ENCODE results near the gene MVP. TPM values are rescaled to one million over a fixed set of nuclear protein-coding genes. Genes with fewer than 3 reads are reported as not detected.
"Not testable (repeated sequence)": the region's sequence is repeated elsewhere in the genome, so short reads cannot be mapped to it uniquely, and the experiment has no call there.

Gene MVP
- total and polyA plus RNA-seq, 5 donors: 48.2 to 73.9 (median 61.6) TPM

GRCh38 chr16:29833219-29833618 lies 13.0 kb downstream of the MVP start:
- DNase-seq; intact Hi-C loops (cut with DNase I); H3K27me3 ChIP-seq (ENCODE audit: control insufficient read depth, insufficient read depth); H3K4me3 ChIP-seq (ENCODE audit: low read length); ATAC-seq; H3K4me1 ChIP-seq (ENCODE audit: control insufficient read depth, insufficient read depth, low read length); H3K27ac ChIP-seq (ENCODE audit: low read length); H3K9me3 ChIP-seq (ENCODE audit: control insufficient read depth, low read length): not testable (repeated sequence)
- WGBS: 96% methylated on average over 4 of the region's 4 CpGs

DNA sequence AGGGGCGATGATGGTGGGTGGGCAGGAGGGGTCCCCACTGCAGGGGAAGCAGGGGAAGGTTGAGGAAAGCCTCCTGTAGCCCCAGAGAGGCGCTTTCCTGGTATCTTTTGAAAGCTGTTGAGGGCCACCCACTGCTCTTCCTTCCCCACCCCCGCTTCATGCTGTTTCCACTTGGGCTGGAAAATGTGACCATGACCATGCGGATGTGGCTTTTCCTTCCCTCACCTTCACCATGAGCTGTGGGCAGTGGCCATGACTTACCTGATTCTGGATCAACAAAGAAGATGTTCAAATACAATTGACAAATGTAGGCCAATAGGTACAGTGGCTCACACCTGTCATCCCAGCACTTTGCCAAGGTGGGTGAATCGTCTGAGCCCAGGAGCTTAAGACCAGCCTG lies 13.8 kb downstream of the MVP start:
- no peaks in the 10 kb centered on the region for H3K9me3 ChIP-seq (ENCODE audit: control insufficient read depth, low read length)
- no peak for ATAC-seq
- 92% methylated on average over 5 of the region's 5 CpGs for WGBS

DNA sequence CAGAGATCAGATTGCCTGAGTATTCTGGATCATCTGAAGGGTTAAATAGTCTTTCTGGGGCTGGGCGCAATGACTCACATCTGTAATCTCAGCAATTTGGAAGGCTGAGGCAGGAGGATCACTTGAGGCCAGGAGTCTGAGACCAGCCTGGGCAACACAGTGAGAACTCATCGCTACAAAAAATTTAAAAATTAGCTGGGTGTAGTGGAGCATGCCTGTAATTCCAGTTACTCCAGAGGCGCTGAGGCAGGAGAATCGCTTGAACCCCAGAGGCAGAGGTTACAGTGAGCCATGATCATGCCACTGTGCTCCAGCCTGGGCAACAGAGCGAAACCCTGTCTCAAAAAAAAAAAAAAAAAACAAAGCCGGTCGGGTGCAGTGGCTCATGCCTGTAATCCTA lies 15.7 kb downstream of the MVP start:
- H3K27ac ChIP-seq (ENCODE audit: low read length): no peak overlapping the region
- H3K4me1 ChIP-seq (ENCODE audit: control insufficient read depth, insufficient read depth, low read length): no peaks in the 10 kb centered on the region
- H3K4me3 ChIP-seq (ENCODE audit: low read length): no peak overlapping the region
- 92% methylated on average over 7 of the region's 7 CpGs for WGBS
- intact Hi-C loops (cut with DNase I): no loop called here
- no peaks in the 10 kb centered on the region for H3K27me3 ChIP-seq (ENCODE audit: control insufficient read depth, insufficient read depth)
- H3K9me3 ChIP-seq (ENCODE audit: control insufficient read depth, low read length): no peaks in the 10 kb centered on the region
- no peak for ATAC-seq
- no peak for DNase-seq

More for the DNA sequence above, 13.8 kb downstream of the MVP start:
- Histone ChIP-seq H3K27me3 (ENCODE audit: control insufficient read depth, insufficient read depth) (no peaks in the 10 kb centered on the region), H3K4me3 (ENCODE audit: low read length) (no peak overlapping the region), H3K4me1 (ENCODE audit: control insufficient read depth, insufficient read depth, low read length) (no peaks in the 10 kb centered on the region), H3K27ac (ENCODE audit: low read length) (no peak overlapping the region)
- intact Hi-C loops (cut with DNase I): no loop called here
- DNase-seq: no peak

DNA sequence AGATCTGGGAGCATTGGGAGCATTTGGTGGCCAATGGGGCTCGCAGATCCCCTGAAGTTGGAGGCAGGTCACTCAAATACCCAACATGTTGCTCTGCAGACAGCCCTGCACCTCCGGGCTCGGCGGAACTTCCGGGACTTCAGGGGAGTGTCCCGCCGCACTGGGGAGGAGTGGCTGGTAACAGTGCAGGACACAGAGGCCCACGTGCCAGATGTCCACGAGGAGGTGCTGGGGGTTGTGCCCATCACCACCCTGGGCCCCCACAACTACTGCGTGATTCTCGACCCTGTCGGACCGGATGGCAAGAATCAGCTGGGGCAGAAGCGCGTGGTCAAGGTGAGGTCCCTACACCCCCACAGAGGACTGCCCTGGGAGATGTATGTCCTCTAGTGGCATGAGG lies 16.4 kb downstream of the MVP start:
- Histone ChIP-seq H3K9me3 (ENCODE audit: control insufficient read depth, low read length) (no peaks in the 10 kb centered on the region), H3K27ac (ENCODE audit: low read length) (no peak overlapping the region), H3K4me1 (ENCODE audit: control insufficient read depth, insufficient read depth, low read length) (no peaks in the 10 kb centered on the region), H3K27me3 (ENCODE audit: control insufficient read depth, insufficient read depth) (no peaks in the 10 kb centered on the region), H3K4me3 (ENCODE audit: low read length) (no peak overlapping the region)
- WGBS: 83% methylated on average over 15 of the region's 15 CpGs
- no peak for ATAC-seq
- DNase-seq: no peak
- intact Hi-C loops (cut with DNase I): no loop called here

- Histone ChIP-seq H3K27me3 (ENCODE audit: control insufficient read depth, insufficient read depth) (no peaks in the 10 kb centered on the region), H3K9me3 (ENCODE audit: control insufficient read depth, low read length) (no peaks in the 10 kb centered on the region), H3K4me3 (ENCODE audit: low read length) (no peak overlapping the region), H3K27ac (ENCODE audit: low read length) (no peak overlapping the region), H3K4me1 (ENCODE audit: control insufficient read depth, insufficient read depth, low read length) (no peaks in the 10 kb centered on the region)
- ATAC-seq: no peak
- intact Hi-C loops (cut with DNase I): no loop called here
- DNase-seq: no peak
- 92% methylated on average over 5 of the region's 5 CpGs for whole genome bisulfite sequencing
These were observed 17.6 kb downstream of the MVP start for GRCh38 chr16:29837841-29838240.

GRCh38 chr16:29839822-29840221 lies 19.6 kb downstream of the MVP start:
- intact Hi-C loops (cut with DNase I): no loop called here
- Histone ChIP-seq H3K27ac (ENCODE audit: low read length) (no peak overlapping the region), H3K9me3 (ENCODE audit: control insufficient read depth, low read length) (no peaks in the 10 kb centered on the region), H3K4me3 (ENCODE audit: low read length) (no peak overlapping the region), H3K4me1 (ENCODE audit: control insufficient read depth, insufficient read depth, low read length) (no peaks in the 10 kb centered on the region), H3K27me3 (ENCODE audit: control insufficient read depth, insufficient read depth) (no peaks in the 10 kb centered on the region)
- ATAC-seq (peak in 1 of 2 donors; percentile 27), DNase-seq (no peak)
- 69% methylated on average over 6 of the region's 6 CpGs for WGBS

- Histone ChIP-seq H3K4me1 (ENCODE audit: control insufficient read depth, insufficient read depth, low read length) (no peaks in the 10 kb centered on the region), H3K27ac (ENCODE audit: low read length) (no peak overlapping the region), H3K27me3 (ENCODE audit: control insufficient read depth, insufficient read depth) (no peaks in the 10 kb centered on the region), H3K9me3 (ENCODE audit: control insufficient read depth, low read length) (no peaks in the 10 kb centered on the region), H3K4me3 (ENCODE audit: low read length) (no peak overlapping the region)
- intact Hi-C loops (cut with DNase I): no loop called here
- ATAC-seq: no peak
- DNase-seq: no peak
- 77% methylated on average over 10 of the region's 10 CpGs for WGBS
These were observed 20.0 kb downstream of the MVP start for GRCh38 chr16:29840240-29840639.

DNA sequence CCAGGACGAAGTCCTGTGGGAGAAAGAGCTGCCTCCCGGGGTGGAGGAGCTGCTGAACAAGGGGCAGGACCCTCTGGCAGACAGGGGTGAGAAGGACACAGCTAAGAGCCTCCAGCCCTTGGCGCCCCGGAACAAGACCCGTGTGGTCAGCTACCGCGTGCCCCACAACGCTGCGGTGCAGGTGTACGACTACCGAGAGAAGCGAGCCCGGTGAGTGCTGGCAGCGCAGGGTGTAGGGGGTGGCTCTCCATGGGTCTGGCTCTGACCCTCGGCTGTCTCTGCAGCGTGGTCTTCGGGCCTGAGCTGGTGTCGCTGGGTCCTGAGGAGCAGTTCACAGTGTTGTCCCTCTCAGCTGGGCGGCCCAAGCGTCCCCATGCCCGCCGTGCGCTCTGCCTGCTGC lies 21.4 kb downstream of the MVP start:
- no peaks in the 10 kb centered on the region for H3K9me3 ChIP-seq (ENCODE audit: control insufficient read depth, low read length)
- intact Hi-C loops (cut with DNase I): no loop called here
- no peak for ATAC-seq
- no peaks in the 10 kb centered on the region for H3K4me1 ChIP-seq (ENCODE audit: control insufficient read depth, insufficient read depth, low read length)
- WGBS: 92% methylated on average over 23 of the region's 23 CpGs
- no peak overlapping the region for H3K27ac ChIP-seq (ENCODE audit: low read length)
- no peaks in the 10 kb centered on the region for H3K27me3 ChIP-seq (ENCODE audit: control insufficient read depth, insufficient read depth)
- H3K4me3 ChIP-seq (ENCODE audit: low read length): no peak overlapping the region
- no peak for DNase-seq

DNA sequence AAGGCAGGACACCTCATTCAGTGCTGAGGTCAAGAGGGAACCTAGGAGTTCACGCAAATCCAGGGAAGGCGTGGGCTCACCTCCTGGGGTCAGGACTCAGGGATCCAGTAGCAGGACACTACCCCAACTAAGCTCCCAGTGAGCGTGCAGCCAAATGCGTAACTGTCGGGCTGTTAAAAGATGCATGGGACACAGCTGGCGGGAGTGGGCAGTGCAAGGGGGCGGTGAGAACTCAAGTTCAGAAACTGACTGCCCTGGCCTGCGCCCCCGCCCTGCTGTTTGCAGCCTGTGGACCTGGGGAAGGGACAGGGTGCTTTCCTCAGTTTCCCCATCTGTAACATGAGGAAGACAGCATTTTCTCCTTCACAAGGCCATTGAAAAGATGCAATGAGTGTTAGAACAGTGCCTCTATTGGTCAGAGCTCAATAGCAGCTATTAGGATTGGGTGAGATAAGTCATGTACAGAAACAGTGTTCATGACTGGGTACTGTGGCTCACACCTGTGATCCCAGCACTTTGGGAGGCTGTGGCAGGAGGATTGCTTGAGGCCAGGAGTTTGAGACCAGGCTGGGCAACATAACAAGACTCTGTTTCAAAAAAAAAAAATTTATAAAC lies 22.6 kb downstream of the MVP start:
- 94% methylated on average over 9 of the region's 9 CpGs for WGBS
- H3K27ac ChIP-seq (ENCODE audit: low read length): no peak overlapping the region
- no peaks in the 10 kb centered on the region for H3K27me3 ChIP-seq (ENCODE audit: control insufficient read depth, insufficient read depth)
- no peak for ATAC-seq
- no peak for DNase-seq
- no peaks in the 10 kb centered on the region for H3K9me3 ChIP-seq (ENCODE audit: control insufficient read depth, low read length)
- H3K4me1 ChIP-seq (ENCODE audit: control insufficient read depth, insufficient read depth, low read length): no peaks in the 10 kb centered on the region
- intact Hi-C loops (cut with DNase I): no loop called here
- H3K4me3 ChIP-seq (ENCODE audit: low read length): no peak overlapping the region

- no peak overlapping the region for H3K27ac ChIP-seq (ENCODE audit: low read length)
- ATAC-seq (no peak), DNase-seq (no peak)
- WGBS: 89% methylated on average over 8 of the region's 8 CpGs
- H3K9me3 ChIP-seq (ENCODE audit: control insufficient read depth, low read length): no peaks in the 10 kb centered on the region
- no peaks in the 10 kb centered on the region for H3K4me1 ChIP-seq (ENCODE audit: control insufficient read depth, insufficient read depth, low read length)
- intact Hi-C loops (cut with DNase I): no loop called here
- no peak overlapping the region for H3K4me3 ChIP-seq (ENCODE audit: low read length)
- H3K27me3 ChIP-seq (ENCODE audit: control insufficient read depth, insufficient read depth): no peaks in the 10 kb centered on the region
These were observed 23.7 kb downstream of the MVP start for GRCh38 chr16:29843931-29844330.

GRCh38 chr16:29844575-29845331 lies 24.5 kb downstream of the MVP start:
- DNase-seq: peak in 1 of 3 donors; percentile 63
- Histone ChIP-seq H3K27ac (ENCODE audit: low read length) (no peak overlapping the region), H3K27me3 (ENCODE audit: control insufficient read depth, insufficient read depth) (no peaks in the 10 kb centered on the region), H3K9me3 (ENCODE audit: control insufficient read depth, low read length) (no peaks in the 10 kb centered on the region), H3K4me1 (ENCODE audit: control insufficient read depth, insufficient read depth, low read length) (no peaks in the 10 kb centered on the region), H3K4me3 (ENCODE audit: low read length) (no peak overlapping the region)
- ATAC-seq: peak in 1 of 2 donors; percentile 35
- intact Hi-C loops (cut with DNase I): no loop called here
- 89% methylated on average over 28 of the region's 28 CpGs for WGBS
